ENCODE measurements around the gene S100Z.

- TF ChIP-seq POLR2A (IDR thresholded peaks at IDR 0.05; ENCODE audit: low read depth, low read length) (no peak), CTCF (IDR thresholded peaks at IDR 0.05 in 2 of 3, conservative IDR thresholded peaks at IDR 0.05 in 1 of 3; ENCODE audit: control insufficient read depth in 2 of 3, extremely low read depth in 1 of 3, insufficient read depth in 1 of 3, low read depth in 3 of 3, low read length in 3 of 3) (no peak), EP300 (IDR thresholded peaks at IDR 0.05; ENCODE audit: borderline replicate concordance in 1 of 2, control insufficient read depth in 1 of 2, low read depth in 2 of 2, low read length in 2 of 2) (no peak), FOXM1 (IDR thresholded peaks at IDR 0.05; ENCODE audit: low read depth, low read length) (no peak), SMC3 (IDR thresholded peaks at IDR 0.05; ENCODE audit: borderline replicate concordance, low read length) (no peak), EZH2 (IDR thresholded peaks at IDR 0.05; ENCODE audit: borderline replicate concordance, control insufficient read depth, low read depth, low read length) (no peak), MEF2B (IDR thresholded peaks at IDR 0.05; ENCODE audit: partially characterized antibody, poor library complexity, severe bottlenecking) (no peak), HDAC2 (IDR thresholded peaks at IDR 0.05) (no peak), SRF (IDR thresholded peaks at IDR 0.05; ENCODE audit: low read depth in 2 of 2, low read length in 2 of 2) (no peak), SIN3A (IDR thresholded peaks at IDR 0.05; ENCODE audit: low read depth, low read length) (no peak), RAD21 (IDR thresholded peaks at IDR 0.05; ENCODE audit: insufficient read depth, low read depth, low read length) (no peak), ZBTB33 (IDR thresholded peaks at IDR 0.05) (no peak)
These were observed 80.3 kb downstream of the S100Z start for GRCh38 chr5:76930083-76930482.
